ENCODE results near the gene PRRC2B. TPM values are rescaled to one million over a fixed set of nuclear protein-coding genes. Genes with fewer than 3 reads are reported as not detected.
"Not testable (repeated sequence)": the region's sequence is repeated elsewhere in the genome, so short reads cannot be mapped to it uniquely, and the experiment has no call there.

Gene PRRC2B
- 100 to 1,000 TPM; 157 to 171 TPM for total RNA-seq

DNA sequence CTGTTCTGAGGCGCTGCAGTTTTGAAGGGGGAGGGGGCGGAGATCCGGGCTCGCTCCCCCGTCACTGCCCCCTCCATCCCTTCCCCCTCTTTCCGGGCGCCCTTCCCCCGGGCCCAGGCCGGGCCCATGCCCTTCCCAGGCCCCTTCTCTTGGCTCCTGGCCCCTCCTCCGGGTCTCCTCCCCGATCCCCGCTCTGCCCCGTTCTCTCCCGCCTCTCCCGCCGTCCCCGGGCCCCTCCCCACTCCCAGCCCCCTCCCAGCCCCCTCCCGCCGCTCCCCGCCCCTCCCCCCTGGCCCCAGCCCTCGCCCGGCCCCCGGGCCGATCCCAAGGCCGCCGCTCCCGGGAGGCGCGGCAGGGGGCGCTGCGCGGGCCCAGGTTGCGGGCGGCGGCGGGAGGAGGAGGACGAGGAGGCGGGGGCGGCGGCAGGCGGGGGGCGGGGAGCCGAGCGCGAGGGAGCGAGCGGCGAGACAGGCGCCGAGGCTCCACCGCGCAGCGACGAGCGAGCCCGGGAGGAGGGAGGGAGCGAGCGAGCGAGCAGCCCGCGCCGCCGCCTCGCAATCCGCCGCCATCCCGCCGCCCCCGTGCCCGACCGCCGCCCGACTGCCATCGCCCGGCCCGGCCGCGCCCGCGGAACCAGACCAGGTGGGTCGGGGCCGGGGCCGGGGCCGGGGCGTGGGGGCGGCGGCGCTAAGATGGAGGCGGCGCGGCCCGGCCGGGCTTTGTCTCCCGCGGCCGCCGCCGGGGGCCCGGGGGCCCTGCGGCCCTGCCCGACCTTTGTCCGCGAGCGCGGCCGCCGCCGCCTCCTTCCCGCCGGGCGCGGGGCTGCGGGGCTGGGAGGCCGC is at the start of gene PRRC2B:
Gene PRRC2B (plus strand): TSS at position 465 of the 842 bp plus-strand sequence. CDS start 36,059 bp downstream, outside the sequence.
- H3K4me1 Mint-ChIP-seq (ENCODE audit: low read depth), result peaks cover 43% of the 10 kb centered on the region

DNA sequence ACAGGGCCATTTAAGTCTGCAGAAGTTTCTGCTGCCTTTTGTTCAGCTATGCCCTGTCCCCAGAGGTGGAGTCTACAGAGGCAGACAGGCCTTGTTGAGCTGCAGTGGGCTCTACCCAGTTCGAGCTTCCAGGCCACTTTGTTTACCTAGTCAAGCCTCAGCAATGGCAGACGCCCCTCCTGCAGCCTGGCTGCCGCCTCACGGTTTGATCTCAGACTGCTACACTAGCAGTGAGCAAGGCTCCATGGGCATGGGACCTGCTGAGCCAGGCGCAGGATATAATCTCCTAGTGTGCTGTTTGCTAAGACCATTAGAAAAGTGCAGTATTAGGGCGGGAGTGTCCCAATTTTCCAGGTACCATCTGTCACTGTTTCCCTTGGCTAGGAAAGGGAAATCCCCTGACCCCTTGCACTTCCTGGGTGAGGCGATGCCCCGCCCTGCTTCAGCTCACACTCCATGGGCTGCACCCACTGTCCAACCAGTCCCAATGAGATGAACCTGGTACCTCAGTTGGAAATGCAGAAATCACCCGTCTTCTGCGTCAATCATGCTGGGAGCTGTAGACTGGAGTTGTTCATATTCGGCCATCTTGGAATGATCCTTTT is 48.9 kb upstream of the PRRC2B start:
- CTCF ChIA-PET, result interaction anchor here (1.7 kb wide), 1 partner anchor 167 kb away, joined by 4 read pairs; no protein-coding TSS in a partner anchor
- intact Hi-C loops (cut with micrococcal nuclease); H3K4me1 Mint-ChIP-seq (ENCODE audit: low read depth); H3K36me3 Mint-ChIP-seq (ENCODE audit: low read depth); H3K27me3 Mint-ChIP-seq (ENCODE audit: low read depth); H3K4me3 Mint-ChIP-seq; H3K9me3 Mint-ChIP-seq; DNase-seq; H3K27ac Mint-ChIP-seq: not testable (repeated sequence)

More for the DNA sequence above, at the start of gene PRRC2B:
- CTCF ChIA-PET, result no interaction called here
- intact Hi-C loops (cut with micrococcal nuclease), result loop anchor here (1.0 to 10.0 kb wide), 6 partner anchors 17 to 961 kb away; partner anchors contain the start of genes MED27 and SETX
- Mint-ChIP-seq H3K4me3 (peak within 1 kb of the TSS; percentile 89), H3K27ac (peak within 1 kb of the TSS; percentile 93), H3K9me3 (no peaks in the 10 kb centered on the region), H3K36me3 (ENCODE audit: low read depth) (peaks cover 14% of the 10 kb centered on the region), H3K27me3 (ENCODE audit: low read depth) (no peaks in the 10 kb centered on the region)
- DNase-seq, result peak; percentile 87

DNA sequence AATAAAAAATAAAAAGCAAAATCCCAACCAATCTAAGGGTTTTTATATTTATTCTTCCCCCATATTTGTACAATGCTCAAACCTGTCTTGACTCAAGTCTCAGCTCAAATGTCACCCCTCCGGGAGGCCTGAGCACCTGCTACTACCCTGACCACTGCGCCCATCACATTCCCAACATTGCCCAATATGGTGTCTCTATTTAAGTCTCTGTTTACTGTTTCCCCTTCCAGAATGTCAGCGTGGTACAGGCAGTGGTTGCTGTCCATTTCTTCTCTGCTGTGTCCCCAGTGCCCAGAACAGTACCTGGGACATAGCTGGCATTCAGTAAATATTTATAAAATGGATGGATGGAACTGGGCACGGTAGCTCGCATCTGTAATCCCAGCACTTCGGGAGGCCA is 47.3 kb upstream of the PRRC2B start:
- Mint-ChIP-seq H3K27me3 (ENCODE audit: low read depth) (no peaks in the 10 kb centered on the region), H3K9me3 (no peaks in the 10 kb centered on the region), H3K4me1 (ENCODE audit: low read depth) (peaks cover 7% of the 10 kb centered on the region), H3K4me3 (no peak overlapping the region), H3K36me3 (ENCODE audit: low read depth) (no peaks in the 10 kb centered on the region), H3K27ac (no peak overlapping the region)
- intact Hi-C loops (cut with micrococcal nuclease), result no loop called here
- CTCF ChIA-PET, result interaction anchor here (0.6 to 1.1 kb wide), 2 partner anchors 10 to 57 kb away, joined by 4 to 5 read pairs; no protein-coding TSS in a partner anchor
- DNase-seq, result no peak

DNA sequence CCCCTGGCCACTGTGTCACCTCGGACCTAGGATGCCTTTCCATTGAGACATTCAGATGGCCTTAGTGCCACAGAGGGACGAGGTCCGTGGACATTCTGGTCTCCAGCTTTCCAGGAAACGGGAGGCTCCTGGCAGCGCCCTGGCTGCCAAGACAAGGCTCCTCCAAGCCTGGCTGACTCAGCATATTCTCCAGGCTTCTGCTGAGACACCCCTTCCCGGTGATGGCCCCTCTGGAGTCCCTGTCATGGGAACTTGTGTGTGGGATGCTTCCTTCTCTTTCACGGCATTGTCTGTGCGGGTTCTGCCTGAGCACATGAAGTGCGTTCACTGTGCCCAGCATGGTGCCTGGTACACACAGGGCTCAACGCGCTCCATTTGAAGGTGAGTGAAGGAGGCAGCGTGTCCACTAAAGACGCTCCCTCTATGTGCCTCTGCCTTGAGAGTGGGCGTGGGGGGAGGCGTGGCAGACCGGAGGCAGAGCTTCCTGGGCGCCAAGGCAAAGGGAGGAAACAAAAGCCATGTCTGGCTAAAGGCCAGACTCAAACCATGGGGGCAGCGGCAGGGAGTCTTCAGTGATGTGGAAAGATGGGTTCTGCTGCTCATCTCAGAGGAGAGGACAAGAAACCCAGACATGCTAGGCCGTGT is 46.4 kb upstream of the PRRC2B start:
- Mint-ChIP-seq H3K4me1 (ENCODE audit: low read depth) (peaks cover 7% of the 10 kb centered on the region), H3K27me3 (ENCODE audit: low read depth) (no peaks in the 10 kb centered on the region), H3K36me3 (ENCODE audit: low read depth) (no peaks in the 10 kb centered on the region), H3K27ac (no peak overlapping the region), H3K4me3 (no peak overlapping the region), H3K9me3 (no peaks in the 10 kb centered on the region)
- intact Hi-C loops (cut with micrococcal nuclease), result no loop called here
- no peak for DNase-seq
- CTCF ChIA-PET, result interaction anchor here (1.1 kb wide), 1 partner anchor 11 kb away, joined by 5 read pairs; no protein-coding TSS in a partner anchor

DNA sequence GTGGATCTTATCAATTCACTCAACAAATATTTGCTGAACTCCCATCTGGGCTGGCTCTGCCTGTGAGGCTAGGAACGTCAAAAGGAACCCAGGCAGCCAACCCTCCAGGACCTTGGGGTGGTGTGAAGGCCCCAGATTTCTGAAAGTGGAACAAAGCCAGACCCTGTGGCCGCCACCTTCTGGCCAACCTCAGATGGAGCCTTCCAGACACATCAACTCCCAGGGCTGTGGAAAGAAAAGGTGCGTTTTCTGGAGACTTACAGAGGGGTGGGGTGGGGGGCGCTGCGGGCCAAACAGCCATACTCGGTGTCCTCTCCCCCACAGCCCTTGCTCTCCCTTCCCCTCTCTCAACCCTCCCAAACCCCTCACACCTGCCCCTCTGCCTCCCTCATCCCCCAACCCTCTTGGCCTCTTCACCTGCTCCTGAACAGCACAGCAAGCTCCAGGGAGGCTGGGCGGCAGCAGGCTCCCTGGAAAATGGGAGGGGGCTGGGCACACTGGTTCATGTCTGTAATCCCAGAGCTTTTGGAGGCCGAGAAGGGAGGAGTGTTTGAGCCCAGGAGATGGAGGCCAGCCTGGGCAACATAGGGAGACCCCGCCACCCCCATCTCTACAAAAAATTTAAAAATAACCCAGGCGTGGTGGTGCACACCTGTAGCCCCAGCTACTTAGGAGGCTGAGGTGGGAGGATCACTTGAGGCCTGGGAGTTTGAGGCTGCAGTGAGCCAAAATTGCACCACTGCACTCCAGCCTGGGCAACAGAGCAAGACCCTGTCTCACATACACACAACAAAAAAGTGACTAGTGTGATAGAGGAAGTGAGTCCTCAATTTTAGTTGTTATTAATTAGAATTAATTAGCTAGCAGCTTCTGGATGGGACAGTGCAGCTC is 45.0 kb upstream of the PRRC2B start:
- H3K27me3 Mint-ChIP-seq (ENCODE audit: low read depth), result no peaks in the 10 kb centered on the region
- H3K4me1 Mint-ChIP-seq (ENCODE audit: low read depth), result peaks cover 7% of the 10 kb centered on the region
- no peak overlapping the region for H3K27ac Mint-ChIP-seq
- no peaks in the 10 kb centered on the region for H3K36me3 Mint-ChIP-seq (ENCODE audit: low read depth)
- CTCF ChIA-PET, result interaction anchor here (0.6 to 2.6 kb wide), 28 partner anchors 10 to 413 kb away, joined by 3 to 14 read pairs (median 4); partner anchors contain the start of gene POMT1
- intact Hi-C loops (cut with micrococcal nuclease), result no loop called here
- DNase-seq, result no peak
- H3K9me3 Mint-ChIP-seq, result no peaks in the 10 kb centered on the region
- no peak overlapping the region for H3K4me3 Mint-ChIP-seq

DNA sequence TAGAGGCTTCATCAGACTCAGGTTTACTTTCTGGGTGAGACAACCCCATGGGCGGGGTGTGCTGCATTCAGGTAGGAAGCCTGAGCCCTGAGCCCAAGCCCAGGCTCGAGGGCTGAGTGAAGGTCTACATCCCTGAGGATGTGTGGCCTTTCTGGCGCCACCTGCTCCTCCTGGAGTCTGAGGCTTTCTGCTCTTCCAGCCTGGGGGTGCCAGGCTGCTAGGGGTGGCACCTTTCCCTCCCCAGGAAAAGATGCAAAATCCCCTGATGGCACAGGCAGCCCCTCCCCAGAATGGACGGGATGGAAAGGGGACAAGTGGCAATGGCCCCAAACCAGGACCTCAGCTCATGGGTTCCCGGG is 44.4 kb upstream of the PRRC2B start:
- intact Hi-C loops (cut with micrococcal nuclease), result no loop called here
- no peaks in the 10 kb centered on the region for H3K9me3 Mint-ChIP-seq
- no peak for DNase-seq
- no peaks in the 10 kb centered on the region for H3K27me3 Mint-ChIP-seq (ENCODE audit: low read depth)
- no peak overlapping the region for H3K27ac Mint-ChIP-seq
- H3K4me3 Mint-ChIP-seq, result no peak overlapping the region
- H3K4me1 Mint-ChIP-seq (ENCODE audit: low read depth), result peaks cover 7% of the 10 kb centered on the region
- CTCF ChIA-PET, result interaction anchor here (0.6 to 2.6 kb wide), 33 partner anchors 9 to 413 kb away, joined by 3 to 14 read pairs (median 4); partner anchors contain the start of gene POMT1
- H3K36me3 Mint-ChIP-seq (ENCODE audit: low read depth), result no peaks in the 10 kb centered on the region

DNA sequence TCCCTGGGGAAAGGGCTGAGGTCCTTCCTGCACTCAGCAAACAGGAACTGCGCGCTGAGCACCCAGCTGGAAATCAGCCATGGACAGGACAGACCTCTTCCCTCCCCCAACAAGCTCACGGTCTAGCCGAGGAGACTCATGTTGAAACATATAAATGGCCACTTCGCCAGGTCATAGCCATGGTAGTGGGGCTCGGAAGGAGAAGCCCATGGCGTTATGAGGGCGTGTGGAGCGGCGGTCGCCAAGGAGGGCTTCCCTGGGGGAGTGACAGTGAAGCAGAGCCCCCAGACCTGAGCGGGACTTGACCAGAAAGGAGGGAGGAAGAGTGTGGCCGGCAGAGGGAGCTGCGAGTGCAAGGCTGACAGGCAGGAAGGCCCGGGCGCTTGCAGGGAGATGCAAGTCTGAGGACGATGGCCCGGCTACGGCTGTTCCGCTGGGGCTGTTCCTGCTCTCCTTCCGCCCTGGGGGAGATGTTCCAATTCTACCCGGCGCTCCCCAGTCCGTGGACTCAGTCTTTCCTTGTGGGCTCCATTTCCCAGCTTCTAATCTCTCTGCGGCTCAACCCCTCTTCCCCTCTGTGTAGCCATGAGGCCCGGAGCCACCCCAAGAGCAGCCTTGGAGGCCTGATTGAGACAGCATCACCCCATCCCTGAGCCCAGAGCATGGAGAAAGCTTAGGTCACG is 43.9 kb upstream of the PRRC2B start:
- intact Hi-C loops (cut with micrococcal nuclease), result loop anchor here (1.0 to 10.0 kb wide), 6 partner anchors 61 to 397 kb away; partner anchors contain the start of gene POMT1
- Mint-ChIP-seq H3K4me1 (ENCODE audit: low read depth) (peaks cover 7% of the 10 kb centered on the region), H3K27ac (peak overlapping the region; percentile 11), H3K4me3 (peak overlapping the region; percentile 11), H3K36me3 (ENCODE audit: low read depth) (no peaks in the 10 kb centered on the region), H3K9me3 (no peaks in the 10 kb centered on the region), H3K27me3 (ENCODE audit: low read depth) (no peaks in the 10 kb centered on the region)
- DNase-seq, result peak; percentile 95
- CTCF ChIA-PET, result interaction anchor here (0.6 to 2.6 kb wide), 40 partner anchors 8 to 412 kb away, joined by 3 to 14 read pairs (median 4); partner anchors contain the start of gene POMT1

DNA sequence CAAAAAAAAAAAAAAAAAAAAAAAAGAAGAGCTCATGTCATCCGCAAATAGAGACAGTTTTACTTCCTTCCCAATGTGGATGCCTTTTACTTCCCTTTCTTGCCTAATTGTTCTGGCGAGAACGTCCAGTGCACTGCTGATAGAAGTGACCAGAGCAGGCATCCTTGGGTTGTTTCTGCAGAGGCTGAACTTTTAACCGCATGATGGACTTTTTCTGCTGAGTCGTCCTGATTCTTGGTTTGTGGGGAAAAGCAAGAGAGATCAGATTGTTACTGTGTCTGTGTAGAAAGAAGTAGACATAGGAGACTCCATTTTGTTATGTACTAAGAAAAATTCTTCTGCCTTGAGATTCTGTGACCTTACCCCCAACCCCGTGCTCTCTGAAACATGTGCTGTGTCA is 37.4 kb upstream of the PRRC2B start:
- H3K9me3 Mint-ChIP-seq; H3K36me3 Mint-ChIP-seq (ENCODE audit: low read depth); CTCF ChIA-PET; H3K27ac Mint-ChIP-seq; H3K27me3 Mint-ChIP-seq (ENCODE audit: low read depth); H3K4me3 Mint-ChIP-seq; DNase-seq: not testable (repeated sequence)
- peaks cover 21% of the 10 kb centered on the region for H3K4me1 Mint-ChIP-seq (ENCODE audit: low read depth)
- intact Hi-C loops (cut with micrococcal nuclease), result loop anchor here (10.0 kb wide), 1 partner anchor 238 kb away; no protein-coding TSS in a partner anchor

DNA sequence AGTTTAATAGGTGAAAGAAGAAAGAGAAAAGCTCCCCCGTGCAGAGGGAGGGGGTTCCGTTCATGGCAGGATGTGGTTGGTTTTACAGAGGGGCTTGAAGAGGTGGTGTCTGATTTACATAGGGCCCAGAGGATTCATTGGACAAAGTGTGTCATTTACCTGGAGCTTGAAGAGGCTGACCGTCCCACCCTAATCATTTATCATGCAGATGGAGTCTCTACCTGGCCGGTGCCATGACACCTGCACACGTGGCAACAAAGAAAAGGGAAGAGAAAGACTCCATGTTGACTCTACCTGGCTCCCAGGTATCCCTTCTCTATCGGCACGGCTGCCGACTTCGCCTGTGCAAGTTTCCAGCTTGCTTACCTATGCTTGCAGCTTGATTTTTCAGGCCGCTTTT is 35.3 kb upstream of the PRRC2B start:
- intact Hi-C loops (cut with micrococcal nuclease), result loop anchor here (10.0 kb wide), 1 partner anchor 236 kb away; no protein-coding TSS in a partner anchor
- peaks cover 24% of the 10 kb centered on the region for H3K4me1 Mint-ChIP-seq (ENCODE audit: low read depth)
- no peaks in the 10 kb centered on the region for H3K36me3 Mint-ChIP-seq (ENCODE audit: low read depth)
- H3K27me3 Mint-ChIP-seq (ENCODE audit: low read depth), result no peaks in the 10 kb centered on the region
- CTCF ChIA-PET, result interaction anchor here (0.6 to 1.1 kb wide), 5 partner anchors 9 to 178 kb away, joined by 3 to 4 read pairs (median 3); no protein-coding TSS in a partner anchor
- H3K9me3 Mint-ChIP-seq, result no peaks in the 10 kb centered on the region
- no peak overlapping the region for H3K4me3 Mint-ChIP-seq
- H3K27ac Mint-ChIP-seq, result peak overlapping the region; percentile 8
- no peak for DNase-seq

DNA sequence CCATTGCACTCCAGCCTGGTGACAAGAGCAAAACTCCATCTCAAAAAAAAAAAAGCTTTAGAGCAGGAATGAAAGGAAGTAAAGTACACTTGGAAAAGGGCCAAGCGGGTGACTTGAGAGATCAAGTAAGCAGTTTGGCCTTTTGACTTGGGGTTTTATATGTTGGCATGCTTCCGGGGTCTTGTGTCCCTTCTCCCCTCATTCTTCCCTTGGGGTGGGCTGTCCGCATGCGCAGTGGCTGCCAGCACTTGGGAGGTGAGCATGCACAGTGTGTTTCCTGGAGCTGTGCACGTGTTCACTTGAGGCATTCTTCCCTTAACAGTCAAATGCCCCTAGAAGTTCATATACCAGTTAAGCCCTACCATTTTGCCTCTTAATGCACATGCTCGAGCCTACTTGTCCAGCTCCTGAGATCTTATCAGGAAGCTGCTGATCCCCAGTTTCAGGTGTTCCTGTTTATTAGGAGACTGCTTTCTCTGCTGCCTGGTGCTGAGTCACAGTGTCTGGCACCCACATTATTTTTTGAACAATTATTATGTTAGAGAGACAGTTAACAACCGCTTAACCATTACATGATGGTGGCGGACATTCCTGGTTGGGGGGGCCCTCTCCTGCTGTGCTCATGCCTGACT is 32.6 kb upstream of the PRRC2B start:
- Mint-ChIP-seq H3K27me3 (ENCODE audit: low read depth) (no peaks in the 10 kb centered on the region), H3K4me3 (no peak overlapping the region), H3K9me3 (no peaks in the 10 kb centered on the region), H3K27ac (no peak overlapping the region), H3K36me3 (ENCODE audit: low read depth) (no peaks in the 10 kb centered on the region), H3K4me1 (ENCODE audit: low read depth) (peaks cover 25% of the 10 kb centered on the region)
- intact Hi-C loops (cut with micrococcal nuclease), result no loop called here
- DNase-seq, result peak; percentile 54
- CTCF ChIA-PET, result interaction anchor here (0.6 to 1.9 kb wide), 3 partner anchors 11 to 405 kb away, joined by 3 to 5 read pairs (median 5); no protein-coding TSS in a partner anchor

All from activated naive CD4-positive, alpha-beta T cell treated with anti-CD3 and anti-CD28 coated beads for 36 hours (primary cell).